Right kidney (tissue), 1 donor: ENCODE results near the gene PPP2R1B.
"Not testable (repeated sequence)": the region's sequence is repeated elsewhere in the genome, so short reads cannot be mapped to it uniquely, and the experiment has no call there.

Experiments
- DNase-seq: peaks from one replicate; pipeline ENCODE4 v3.0.0-alpha.2; 2016

Gene PPP2R1B

DNA sequence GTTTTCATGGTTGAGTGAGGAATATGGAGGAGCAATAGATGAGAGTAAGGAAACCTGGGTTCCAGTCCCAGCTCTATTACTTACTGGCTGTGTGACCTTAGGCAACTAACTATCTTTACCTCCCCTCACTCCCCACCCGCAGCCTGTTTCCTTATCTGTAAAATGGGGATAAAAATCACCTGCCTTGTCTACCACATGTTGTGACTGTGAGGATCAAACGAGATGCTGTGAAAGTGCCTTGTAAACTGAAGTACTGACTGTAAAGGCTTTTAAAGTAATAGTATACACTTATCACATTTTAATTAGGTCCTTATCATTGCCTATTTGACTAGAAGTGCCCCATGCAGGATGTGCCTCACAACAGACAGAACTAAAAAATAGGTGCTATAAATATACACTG is 18.9 kb upstream of the PPP2R1B start:
- DNase-seq = no peak

DNA sequence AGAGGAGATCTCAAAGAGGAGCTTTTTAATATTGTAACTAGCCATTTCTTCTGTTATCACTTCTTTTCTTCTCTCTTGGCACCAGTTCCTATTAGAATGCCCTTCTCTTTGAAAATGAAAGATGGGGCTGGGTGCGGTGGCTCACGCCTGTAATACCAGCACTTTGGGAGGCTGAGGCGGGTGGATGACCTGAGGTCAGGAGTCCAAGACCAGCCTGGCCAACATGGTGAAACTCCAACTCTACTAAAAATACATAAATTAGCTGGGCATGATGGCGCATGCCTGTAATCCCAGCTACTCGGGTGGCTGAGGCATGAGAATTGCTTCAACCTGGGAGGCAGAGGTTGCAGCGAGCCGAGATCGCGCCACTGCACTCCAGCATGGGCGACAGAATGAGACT is 18.1 kb upstream of the PPP2R1B start:
- DNase-seq = not testable (repeated sequence)

DNA sequence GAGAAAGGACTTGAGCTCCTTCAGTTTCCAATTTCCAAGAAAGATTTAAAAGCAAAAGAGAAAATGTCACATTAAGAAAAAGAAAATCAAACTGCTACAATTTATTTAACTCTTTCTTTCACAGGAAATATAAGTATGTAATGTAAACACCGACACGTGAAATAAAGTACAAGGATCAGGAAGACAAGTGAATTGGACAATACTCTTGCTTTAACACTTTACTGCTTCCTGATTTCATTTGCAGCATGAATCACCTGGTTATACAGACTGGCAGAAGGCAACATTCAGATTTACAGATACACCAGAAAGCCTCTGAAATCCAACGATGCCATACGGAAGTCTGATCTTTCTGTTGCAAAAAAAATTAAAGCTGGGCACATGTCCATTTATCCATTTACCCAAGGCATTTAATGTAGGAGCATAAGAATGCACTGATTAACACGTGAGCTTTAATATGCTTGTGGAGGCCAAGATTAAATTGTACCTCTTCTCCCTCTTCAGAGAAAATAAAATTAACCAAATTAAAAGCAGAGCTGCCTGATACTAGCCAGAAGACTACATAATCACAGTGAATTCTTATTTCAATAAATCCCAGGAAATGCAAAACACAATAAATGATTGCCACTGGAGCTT is 16.0 kb upstream of the PPP2R1B start:
- DNase-seq = no peak

DNA sequence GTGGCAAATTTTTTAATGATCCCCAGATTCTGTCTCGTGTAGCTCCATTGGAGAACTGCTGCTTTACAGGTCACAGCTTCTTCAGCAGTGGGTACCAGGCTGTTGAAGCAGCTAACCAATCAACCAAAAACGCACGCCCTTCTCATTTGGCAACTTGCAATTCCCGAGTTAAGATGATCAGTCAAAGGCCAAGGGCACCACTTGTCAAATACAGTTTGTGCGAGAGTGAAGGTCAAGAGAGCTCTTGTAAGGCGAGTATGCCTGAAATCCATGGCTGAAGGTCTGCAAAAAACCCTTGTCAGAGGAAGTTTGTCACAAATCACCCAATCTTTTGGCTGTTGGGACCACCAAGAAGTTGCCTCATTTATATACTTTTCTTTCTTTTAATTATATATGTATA is 12.9 kb upstream of the PPP2R1B start:
- DNase-seq = no peak

DNA sequence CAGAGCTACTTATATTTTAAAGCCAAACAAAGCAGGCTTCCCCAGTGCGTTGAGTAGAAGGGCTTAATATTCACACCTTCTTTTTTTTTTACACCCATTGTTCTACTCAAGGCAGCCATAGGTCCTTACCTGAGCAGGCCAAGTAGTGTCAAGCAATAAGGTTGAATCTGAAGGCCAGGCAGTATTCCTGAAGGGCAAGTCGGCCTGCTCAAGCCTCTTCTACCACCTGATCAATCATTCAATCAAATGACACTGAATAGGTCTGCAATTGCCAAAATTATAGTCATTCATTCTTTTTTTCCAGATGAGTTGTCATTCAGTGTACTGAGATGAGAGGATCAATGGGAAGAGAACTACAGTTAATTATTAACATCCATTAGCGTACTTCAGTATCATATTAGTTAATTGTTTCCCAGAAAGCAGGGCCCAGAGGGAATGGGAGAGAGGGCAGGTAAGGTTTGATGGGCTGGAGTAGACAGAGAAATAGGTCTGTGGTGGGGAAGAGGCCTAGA is 11.9 kb upstream of the PPP2R1B start:
- no peak for DNase-seq

DNA sequence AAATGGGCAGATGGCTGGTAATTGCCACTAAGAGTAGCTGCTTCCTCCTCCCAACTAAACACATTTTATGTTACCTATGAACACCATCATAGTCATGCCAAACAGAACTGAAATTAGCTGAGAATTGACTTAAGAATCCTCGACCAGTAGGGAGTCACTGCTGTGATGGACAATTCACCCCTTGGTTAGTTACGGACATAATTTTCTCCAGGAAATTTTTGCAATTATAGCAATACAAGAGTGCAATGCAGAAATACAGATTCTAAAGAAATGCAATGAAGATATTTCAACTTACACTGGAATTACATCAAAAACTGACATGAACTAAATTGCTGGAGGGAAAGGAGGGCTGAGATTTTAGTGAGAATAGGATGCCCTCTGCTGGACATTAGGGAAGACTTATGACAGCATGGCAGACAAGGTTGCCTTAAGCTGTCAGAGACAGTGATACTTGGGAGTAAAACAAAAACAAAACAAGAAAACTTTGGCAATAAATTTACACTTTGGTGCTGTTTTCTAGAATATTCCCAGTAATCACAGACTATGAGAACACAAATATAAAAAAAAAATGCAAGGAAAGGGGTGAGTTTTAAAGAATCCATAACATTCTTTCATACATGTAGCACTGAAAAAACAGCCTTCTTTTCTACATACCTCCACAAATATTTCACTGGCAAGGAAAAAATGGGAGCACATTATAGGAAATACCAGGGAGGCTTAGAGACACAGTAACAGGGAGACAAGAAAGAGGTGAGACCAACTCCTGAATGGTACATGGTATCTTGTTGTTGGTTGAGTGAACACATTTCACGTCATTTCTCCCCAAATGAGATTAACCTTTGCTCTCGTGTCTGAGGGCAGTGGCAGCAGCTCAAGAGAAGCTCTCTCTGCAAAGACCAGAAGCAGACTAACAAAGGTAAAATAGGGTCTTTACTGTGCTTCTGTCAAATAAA is 11.2 kb upstream of the PPP2R1B start:
- peak; percentile 42 for DNase-seq

DNA sequence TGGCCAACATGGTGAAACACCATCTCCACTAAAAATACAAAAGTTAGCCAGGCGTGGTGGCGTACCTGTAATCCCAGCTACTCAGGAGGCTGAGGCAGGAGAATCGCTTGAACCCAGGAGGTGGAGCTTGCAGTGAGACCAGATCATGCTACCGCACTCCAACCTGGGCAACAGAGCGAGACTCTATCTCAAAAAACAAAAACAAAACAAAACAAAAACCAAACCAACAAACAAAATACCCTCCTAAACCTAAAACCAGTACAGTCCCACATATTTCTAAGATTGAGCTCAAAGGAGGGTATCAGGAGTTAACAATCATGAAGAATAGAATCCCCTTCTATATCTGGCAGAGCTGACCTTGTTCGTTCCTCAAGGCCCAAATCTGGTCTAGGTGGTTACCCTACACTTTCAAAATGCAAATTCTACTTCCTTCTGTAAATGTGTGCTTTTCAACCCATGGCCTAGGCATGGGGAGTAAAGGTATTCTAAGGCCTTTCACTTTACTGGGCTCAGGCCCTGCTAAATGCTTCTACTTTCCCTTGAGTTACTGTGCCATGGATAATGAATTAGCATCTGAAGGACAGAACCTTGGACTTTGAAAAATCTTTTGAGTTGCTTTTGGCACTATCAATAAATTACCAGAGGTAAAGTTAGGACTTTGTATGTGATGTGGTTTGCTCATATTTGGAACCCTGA is 10.4 kb upstream of the PPP2R1B start:
- no peak for DNase-seq

DNA sequence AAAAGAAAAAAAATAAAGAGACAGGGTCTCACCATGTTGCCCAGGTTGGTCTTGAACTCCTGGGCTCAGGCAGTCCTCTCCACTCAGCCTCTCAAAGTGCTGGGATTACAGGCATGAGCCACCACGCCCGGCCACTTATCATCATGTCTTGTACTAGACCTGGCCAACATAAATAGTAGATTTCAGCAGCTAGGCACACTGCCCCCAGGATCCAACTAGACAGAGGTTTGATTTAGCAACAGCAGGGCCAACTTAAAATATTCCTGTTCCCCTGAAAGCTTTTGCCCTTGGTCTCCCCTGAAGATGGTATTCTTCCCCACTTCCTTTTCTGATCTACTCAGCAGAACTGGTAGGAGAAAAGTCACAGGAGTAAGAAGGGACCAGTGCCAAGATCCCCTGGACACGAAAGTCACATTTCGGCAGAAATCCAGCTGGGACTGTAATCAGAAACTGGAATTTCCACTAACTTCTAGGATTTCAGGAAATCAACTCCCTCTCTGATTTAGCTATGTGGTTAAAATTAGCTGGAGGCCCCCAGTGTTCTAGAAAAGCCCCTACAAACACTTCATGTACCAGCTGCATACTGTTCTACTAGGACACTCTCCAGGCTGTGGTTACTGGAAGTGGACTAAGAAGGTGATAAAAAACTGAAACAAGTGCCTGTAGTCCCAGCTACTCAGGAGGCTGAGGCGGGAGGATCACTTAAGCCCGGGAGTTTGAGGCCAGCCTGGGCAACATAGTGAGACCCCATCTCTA is 8.9 kb upstream of the PPP2R1B start:
- no peak for DNase-seq

DNA sequence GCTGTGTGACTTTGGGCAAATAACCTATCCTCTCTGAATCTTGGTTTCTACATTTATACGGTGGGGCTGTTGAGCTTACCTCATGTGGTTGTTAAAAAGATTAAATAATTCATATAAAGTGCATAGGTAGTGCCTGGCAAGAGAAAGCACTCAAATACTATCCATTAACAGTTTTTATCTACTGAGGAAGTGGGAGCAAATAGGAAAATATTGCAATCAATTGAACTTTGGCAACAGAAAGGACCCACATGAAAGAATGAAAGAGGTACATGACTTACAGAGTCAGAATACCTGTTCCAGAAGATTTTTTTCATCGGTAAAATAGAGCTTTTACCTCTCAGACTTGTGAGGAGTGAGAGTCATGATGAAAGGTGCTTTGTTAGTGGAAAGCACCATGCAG is 6.3 kb upstream of the PPP2R1B start:
- no peak for DNase-seq

DNA sequence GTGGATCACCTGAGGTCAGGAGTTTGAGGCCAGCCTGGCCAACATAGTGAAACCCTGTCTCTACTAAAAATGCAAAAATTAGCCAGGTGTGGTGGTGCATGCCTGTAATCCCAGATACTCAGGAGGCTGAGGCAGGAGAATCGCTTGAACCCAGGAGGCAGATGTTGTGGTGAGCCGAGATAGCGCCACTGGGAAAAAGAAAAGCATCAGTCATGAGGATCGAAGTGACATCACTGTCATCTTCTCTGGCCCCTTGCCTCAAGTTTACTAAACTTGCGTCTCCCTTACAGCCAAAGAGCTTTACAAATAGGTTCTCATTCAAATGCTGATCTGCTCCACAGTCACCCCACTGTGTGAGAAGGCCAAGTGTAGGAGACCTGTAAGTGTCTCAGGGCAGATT is 5.0 kb upstream of the PPP2R1B start:
- not testable (repeated sequence) for DNase-seq

DNA sequence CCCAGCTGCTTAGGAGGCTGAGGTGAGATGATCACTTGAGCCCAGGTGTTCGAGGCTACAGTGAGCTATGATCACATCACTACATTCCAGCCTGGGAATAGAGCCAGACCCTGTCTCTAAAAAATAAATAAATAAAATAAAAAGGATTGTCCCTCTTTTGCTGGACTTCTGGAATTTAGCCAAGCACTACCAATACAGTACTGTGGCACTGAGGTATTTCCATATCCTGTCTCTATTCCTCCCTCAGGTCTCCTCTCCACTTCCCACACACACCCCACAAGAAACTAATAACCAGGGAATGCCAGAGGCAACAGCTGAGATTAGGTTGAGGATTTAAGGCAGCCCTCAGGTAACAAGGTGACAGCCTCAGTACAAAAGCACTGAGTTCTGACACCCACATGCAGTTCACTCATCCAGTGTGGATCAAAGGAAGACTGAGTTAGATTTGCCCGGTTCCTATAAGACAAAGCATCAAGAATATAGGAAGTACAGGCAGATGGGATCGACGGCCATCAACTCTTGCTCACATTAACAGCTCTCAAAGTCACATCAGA is 4.5 kb upstream of the PPP2R1B start:
- DNase-seq = no peak

DNA sequence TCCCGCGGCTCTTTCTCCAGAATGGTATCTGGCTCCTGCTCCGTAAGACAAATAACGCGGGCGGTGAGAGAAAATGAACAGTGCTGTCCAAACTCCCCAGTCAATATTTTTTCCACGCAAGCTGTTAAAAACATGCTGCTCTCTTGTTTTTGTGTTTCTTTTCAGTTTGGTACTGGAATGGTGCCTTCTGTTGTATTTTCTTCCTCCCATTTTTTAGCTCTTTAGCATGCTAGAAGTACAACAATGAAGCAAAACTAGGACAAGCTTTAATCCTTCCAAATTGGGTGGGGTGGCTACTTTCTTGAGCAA is 599 bp upstream of the PPP2R1B start:
- no peak for DNase-seq

DNA sequence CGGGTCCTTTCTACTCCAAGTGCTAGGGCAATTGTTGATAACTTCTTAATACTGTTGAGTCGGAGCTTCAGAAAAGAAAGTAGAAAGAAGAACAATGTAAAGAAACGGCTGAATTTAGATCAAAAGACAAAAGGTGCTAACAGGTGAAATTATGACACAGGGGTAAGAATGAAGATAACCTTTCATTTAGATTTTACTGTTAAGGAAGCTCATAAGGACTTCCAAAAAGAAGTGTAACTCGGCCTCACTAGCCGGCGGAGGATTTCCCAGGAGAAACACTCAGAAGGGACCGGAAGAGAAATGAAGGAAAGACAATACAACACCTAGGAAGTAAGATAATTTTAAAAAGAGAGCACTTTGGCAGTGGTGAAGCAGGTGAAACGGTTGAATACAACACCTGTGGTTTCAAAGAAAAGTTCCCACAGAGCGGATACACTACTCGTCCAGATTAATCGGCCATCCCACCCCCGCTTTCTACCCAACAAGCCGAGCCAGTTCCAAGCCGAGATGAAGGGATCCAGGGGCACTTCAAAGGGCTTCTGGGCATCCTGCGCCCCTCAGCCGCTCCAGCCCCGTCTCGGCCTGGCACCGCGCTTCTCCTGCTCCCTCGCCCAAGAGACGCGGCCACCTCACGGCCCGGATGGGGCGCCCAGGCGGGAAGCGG is 737 bp downstream of the PPP2R1B start:
- DNase-seq = no peak

DNA sequence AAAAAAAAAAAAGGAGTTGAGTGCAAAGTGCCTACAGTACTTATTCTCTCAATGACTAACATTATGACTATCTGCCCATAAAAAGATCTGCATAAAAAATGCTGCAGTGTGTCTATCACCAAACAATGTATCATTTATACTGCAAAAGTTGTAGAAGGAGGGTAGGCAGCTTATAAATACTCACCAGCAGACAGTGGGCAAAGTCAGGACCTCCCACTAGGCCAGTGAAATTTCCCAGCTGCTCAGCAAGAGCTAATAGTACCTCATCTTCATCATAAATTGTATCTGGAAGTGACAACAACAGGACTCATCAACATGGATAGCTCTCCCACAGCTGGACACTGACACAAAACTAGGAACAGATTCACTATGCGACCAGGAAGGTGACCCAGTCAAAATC is 1.6 kb downstream of the PPP2R1B start:
- no peak for DNase-seq

DNA sequence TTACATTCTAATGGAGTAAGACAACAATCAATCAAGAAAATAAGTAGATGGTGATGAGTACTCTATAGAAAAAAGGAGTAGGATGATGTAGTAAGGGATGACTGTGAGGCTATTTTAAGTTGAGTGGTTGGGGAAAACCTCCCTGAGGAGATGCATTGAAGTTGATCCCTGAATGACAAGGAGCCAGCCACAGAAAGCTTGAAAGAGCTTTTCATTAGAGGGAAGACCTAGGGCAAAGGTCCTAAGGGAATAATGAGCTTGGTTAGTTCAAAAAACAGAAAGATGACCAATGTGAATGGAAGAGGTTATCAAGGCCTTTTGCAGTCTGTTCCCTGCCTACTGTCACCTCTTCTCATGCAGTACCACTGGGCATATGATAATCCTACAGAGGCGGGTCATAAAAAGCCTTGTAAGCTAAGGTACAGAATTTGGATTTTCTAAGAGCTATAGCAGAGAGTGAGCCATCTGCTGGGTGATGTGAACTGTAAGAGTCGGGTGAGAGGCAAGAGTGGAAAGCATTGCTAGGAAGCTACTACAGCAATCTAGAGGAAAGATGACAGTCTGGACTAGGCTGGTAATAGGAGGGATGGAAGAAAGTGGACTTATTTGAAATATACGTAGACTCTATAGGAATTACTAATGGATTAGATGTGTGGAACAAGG is 3.1 kb downstream of the PPP2R1B start:
- DNase-seq = no peak

DNA sequence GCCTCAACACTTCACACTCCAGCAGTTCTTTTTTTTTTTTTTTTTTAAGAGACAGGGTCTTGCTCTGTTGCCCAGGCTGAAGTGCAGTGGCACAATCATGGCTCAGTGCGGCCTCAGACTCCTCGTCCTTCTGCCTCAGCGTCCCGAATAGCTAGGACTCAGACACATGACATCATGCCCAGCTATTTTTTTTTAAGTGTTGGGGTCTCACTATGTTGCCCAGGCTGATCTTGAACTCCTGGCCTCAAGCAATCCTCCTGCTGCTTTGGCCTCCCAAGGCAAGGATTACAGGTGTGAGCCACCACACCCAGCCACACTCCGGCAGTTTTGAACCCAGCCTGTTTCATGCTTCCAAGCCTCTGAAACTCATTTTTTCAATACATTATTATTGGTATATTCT is 3.7 kb downstream of the PPP2R1B start:
- no peak for DNase-seq

DNA sequence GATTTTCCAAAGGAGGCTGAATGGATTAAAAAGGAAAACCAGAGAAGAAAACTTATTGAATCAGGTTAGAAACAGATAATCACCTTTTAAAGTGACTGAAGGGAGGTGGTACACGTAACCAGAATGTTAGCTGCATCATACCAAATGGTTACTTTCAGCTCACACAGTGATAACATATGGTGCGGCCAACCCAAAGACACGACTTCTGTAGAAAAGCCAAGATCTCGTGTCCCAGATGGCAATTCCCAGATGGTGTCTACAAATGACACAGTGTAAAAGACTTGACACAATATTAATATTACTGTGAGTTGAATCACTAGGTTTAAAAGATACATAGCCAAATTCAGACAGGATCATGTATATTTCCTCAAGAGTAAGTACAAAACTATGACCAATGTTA is 5.2 kb downstream of the PPP2R1B start:
- DNase-seq = no peak

DNA sequence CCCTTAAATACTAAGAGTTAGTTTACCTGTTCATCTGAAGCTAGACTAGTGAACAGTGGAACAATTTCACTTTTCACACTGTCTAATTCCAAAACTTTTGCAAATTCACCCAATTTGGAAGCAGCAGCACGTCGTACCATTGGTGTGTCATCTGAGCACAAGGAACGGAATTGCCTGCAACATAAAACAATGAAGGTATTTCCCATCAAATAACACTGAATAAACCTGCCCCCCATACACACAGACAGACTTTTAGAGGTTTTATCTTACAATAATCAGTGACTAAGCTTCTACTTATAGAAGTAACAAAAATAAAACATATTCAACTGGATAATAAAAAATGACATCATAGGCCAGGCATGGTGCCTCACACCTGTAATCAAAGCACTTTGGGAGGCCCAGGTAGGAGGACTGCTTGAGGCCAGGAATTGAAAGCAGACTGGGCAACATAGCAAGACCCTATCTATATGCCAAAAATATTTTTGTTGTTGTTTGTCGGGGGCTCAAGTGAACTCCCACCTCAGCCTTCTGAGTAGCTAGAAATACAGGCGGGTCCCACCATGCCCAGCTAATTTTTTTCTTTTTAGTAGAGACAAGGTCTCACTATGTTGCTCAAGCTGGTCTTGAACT is 6.3 kb downstream of the PPP2R1B start:
- DNase-seq = no peak

DNA sequence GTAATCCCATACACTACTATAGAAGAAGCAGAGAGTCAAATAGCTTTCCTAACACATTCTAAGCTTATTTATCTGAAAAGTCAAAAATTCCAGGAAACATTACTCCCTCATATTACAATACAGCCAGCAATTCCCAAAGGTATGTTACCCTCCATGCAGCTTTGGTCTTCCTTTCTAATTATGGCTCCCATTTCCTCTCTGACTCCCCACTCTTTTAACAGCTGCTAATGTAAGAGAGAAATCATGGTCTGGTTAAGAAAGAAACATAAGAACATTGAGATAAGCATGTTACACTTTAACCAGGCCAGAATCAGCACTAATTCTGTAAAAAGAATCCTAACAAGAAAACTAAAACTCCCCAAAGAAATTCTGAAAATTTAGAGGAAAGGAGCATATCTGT is 6.8 kb downstream of the PPP2R1B start:
- no peak for DNase-seq

DNA sequence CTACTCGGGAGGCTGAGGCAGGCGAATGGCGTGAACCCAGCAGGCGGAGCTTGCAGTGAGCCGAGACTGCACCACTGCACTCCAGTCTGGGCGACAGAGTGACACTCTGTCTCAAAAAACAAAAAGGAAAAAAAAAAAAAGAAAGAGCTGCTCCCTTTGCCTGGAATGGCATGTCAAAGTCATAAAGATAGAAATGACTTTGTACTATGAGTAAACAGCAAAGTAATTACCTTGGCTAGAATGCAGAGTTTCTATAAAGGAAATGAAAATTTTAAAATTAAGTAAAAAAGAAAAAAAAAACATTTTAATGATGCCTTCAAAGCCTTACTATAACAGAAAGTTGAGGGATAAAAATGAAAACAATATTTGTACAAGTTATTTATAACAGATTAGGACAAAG is 10.1 kb downstream of the PPP2R1B start:
- DNase-seq = no peak

DNA sequence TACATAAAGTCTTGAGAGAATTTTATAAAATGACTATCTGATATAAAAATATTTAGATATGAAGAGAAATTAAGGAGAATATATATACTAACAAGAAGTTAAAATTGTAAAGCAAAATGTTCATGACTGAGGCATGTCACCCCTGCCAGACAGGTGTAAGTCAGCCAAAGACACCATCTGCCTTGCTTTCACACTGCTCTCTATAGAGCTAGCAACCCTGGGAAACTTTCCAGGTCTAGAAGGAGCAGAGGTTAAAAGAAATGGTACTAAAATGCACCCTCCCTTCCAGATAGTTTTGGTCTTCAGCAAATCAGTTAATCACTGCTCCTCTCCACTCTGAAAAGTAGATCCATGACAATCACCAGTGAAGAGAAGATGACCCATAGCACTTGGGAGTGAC is 16.5 kb downstream of the PPP2R1B start:
- no peak for DNase-seq
